Measurements from ENCODE around the gene CAPN14.

GRCh38 chr2:31193806-31194205 is 23.5 kb downstream of the CAPN14 start:
- TF ChIP-seq, protein P1, sequence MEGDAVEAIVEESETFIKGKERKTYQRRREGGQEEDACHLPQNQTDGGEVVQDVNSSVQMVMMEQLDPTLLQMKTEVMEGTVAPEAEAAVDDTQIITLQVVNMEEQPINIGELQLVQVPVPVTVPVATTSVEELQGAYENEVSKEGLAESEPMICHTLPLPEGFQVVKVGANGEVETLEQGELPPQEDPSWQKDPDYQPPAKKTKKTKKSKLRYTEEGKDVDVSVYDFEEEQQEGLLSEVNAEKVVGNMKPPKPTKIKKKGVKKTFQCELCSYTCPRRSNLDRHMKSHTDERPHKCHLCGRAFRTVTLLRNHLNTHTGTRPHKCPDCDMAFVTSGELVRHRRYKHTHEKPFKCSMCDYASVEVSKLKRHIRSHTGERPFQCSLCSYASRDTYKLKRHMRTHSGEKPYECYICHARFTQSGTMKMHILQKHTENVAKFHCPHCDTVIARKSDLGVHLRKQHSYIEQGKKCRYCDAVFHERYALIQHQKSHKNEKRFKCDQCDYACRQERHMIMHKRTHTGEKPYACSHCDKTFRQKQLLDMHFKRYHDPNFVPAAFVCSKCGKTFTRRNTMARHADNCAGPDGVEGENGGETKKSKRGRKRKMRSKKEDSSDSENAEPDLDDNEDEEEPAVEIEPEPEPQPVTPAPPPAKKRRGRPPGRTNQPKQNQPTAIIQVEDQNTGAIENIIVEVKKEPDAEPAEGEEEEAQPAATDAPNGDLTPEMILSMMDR (IDR thresholded peaks at IDR 0.05 in 8 of 11, conservative IDR thresholded peaks at IDR 0.05 in 3 of 11), result no peak
- TF ChIP-seq POLR2AphosphoS5 (IDR thresholded peaks at IDR 0.05) (no peak), POLR2A (IDR thresholded peaks at IDR 0.05) (no peak)
